Activated CD8-positive, alpha-beta memory T cell treated with anti-CD3 and anti-CD28 coated beads, Interleukin-2, amount 50 U/mL, for 24 hours (primary cell): ENCODE results near the gene LPIN3.

Experiments used
- DNase-seq: peaks from one replicate; pipeline ENCODE4 v3.0.0-alpha.2; 2020; ENCODE audit errors: extremely low read depth

Gene LPIN3

GRCh38 chr20:41320441-41320840 lies 20.2 kb upstream of the LPIN3 start:
- DNase-seq: no peak

DNA sequence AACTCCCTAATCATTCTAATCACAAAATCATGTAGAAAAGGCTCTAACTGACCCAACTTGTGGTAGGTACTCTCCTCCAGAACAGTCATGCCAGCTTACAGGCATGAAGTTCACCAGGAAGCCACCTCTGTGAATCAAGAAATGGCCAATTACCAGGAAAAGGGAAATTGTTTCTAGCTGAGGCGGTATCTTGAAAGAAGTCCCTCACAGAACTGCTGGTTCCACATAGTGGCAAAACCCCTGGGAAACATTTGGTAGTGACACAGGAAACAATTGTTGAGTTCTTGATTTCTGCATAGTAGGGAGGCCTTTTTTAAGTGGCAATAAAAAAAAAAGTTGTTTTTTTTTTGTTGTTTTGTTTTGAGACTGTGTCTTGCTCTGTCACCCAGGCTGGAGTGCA lies 19.6 kb upstream of the LPIN3 start:
- DNase-seq: no peak

DNA sequence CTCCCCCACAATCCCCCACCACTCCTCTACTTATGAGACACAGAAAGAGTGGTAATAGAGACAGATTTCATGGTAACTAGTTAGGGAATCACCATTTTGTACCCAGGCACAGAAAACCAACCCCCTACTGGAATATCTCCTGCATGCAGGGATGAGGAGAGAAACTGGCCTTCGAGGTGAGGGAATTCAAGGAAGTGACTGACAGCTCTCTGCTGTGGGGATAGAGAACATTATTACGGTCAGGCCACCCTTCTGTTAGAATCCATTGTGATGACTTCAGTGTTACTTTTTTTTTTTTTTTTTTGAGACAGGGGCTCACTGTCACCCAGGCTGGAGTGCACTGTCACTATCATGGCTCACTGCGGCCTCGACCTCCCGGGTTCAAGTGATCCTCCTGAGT lies 13.4 kb upstream of the LPIN3 start:
- no peak for DNase-seq

- DNase-seq: peak; percentile 19
These were observed 10.9 kb upstream of the LPIN3 start for GRCh38 chr20:41329435-41330342.

DNA sequence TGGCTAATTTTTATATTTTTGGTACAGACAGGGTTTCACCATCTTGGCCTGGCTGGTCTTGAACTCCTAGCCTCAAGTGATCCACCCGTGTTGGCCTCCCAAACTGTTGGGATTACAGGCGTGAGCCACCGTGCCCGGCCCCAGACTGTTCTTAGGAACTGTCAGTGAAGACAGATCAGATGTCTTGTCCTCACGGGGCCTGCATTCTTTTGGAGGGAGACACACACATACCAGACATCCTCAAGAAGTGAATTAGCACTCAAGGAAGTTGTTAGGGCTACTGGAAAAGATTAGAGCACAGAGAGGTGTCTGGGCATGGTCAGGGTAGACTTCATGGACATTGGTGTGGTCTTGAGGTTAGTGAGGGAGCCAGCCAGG lies 10.3 kb upstream of the LPIN3 start:
- DNase-seq: no peak

GRCh38 chr20:41330941-41331340 lies 9.7 kb upstream of the LPIN3 start:
- no peak for DNase-seq

DNA sequence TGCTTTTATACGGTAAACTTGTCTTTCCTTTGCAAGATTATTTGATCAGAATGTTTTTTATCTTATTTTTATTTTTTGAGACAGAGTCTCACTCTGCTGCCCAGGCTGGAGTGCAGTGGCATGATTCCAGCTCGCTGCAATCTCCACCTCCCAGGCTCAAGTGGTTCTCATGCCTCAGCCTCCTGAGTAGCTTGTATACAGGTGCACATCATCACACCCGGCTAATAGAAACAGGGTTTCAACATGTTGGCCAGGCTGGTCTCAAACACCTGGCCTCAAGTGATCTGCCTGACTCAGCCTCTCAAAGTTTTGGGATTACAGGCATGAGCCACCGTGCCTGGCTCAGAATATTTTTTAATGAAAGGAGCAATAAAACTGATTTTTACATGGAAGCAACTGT lies 8.9 kb upstream of the LPIN3 start:
- DNase-seq: no peak

DNA sequence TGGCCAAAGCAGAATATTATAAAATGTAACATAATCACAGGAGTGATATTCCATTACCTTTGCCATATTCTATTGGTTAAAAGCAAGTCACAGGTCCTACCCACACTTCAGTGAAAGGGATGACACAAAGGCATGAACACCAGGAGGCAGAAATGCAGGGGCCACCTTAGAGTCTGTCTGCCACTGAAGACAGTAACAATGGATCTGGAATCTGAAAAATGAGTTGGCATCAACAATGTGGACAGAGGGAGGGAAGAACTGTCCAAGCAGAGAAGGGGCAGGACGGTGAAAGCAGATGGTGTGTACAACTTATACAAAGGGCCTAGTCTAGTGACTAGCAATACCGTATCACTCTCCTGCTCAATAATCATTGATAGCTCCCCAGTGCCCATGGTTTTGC lies 6.6 kb upstream of the LPIN3 start:
- DNase-seq: no peak

GRCh38 chr20:41334443-41335421 lies 5.9 kb upstream of the LPIN3 start:
- DNase-seq: no peak

- no peak for DNase-seq
These were observed 5.0 kb upstream of the LPIN3 start for GRCh38 chr20:41335591-41335990.

GRCh38 chr20:41336711-41337492 lies 3.7 kb upstream of the LPIN3 start:
- DNase-seq: no peak

DNA sequence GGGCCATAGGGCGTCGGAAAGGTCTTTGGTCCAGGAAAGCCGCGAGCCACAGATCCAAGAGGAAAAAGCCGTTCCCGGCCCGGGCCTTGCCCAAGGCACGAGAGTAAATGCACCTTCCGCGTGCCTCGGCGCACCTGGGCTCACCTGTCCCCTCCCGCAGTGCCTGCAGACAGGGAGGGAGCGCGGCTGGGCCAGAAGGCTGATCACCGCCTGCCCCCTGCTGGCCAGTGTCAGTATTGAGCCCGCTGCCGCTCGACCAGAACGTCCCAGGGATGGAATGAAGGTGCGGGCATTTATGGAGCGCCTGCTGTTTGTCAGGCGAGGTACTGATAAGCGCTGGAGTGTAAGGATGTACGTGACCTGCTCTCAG lies 679 bp upstream of the LPIN3 start:
- peak; percentile 54 for DNase-seq

GRCh38 chr20:41342474-41343464 lies 2.1 kb downstream of the LPIN3 start:
- DNase-seq: no peak

DNA sequence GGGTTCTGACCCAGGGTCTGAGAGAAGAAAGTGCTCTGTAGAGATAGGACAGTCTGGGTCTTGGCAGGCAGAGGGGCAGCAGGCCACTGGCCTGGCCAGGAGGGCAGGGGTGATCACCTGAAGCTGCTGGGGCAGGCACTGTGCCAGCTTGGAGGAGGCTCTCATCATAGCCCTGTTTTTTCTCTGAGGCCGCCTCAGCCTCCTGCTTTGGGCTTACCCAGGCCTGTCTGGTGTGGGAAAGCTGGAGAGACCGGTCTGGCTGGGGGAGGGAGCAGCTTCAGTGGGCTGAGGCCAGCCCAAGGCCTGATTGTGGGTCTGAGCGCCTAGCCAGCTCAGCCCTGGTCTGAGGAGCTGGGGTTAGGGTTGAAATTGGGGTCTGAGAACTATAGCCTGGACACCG lies 3.9 kb downstream of the LPIN3 start:
- no peak for DNase-seq

- DNase-seq: no peak
These were observed 4.5 kb downstream of the LPIN3 start for GRCh38 chr20:41344938-41345728.

DNA sequence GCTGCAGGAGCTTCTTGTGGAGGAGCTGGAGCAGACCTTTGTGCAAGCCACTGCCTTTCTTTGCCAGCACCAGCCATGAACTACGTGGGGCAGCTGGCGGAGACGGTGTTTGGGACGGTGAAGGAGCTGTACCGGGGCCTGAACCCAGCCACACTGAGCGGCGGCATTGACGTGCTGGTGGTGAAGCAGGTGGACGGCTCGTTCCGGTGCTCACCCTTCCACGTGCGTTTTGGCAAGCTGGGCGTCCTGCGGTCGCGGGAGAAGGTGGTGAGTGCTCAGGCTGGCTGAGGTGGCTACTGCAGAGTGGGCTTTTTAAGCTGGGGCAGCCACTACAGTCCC lies 5.1 kb downstream of the LPIN3 start:
- no peak for DNase-seq

DNA sequence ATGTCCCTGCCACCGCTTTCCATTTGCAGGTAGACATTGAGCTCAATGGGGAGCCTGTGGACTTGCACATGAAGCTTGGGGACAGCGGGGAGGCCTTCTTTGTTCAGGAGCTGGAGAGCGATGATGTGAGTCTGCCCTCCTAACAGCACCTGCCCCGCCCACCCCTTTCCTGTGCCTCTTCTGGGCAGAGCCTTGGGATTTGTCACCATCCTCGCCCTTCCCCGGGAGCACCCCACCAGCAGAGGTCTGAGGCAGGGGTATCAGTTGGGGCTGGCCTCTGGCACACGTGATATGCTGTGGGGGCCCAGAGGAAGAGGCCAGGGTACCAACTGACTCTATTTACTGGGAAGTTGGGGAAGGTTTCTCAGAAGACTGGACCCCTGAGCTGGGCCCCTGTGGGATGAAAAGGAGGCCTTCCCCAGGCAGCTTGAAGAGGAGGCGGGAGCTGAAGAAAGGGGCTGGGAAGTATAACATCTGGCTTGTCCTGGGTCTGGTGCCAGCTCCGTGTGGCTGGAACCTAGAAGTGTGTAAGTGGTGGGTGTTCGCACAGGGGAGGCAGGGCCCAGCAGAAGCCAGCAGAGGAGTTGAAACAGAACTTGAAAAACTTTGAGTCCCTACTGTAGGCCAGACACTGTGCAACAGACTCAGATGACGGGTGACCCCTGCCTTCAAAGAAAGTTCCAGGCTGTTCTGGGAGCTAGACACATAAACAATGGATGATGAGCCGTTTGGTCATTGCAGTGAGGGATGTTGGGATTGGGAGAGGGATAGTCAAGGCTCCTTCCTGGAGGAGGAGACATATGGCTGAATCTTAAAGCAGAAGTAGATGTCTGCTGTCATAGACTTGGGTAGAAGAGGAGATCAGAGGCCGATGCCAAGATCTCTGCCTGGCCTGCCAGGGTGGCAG lies 7.2 kb downstream of the LPIN3 start:
- no peak for DNase-seq

DNA sequence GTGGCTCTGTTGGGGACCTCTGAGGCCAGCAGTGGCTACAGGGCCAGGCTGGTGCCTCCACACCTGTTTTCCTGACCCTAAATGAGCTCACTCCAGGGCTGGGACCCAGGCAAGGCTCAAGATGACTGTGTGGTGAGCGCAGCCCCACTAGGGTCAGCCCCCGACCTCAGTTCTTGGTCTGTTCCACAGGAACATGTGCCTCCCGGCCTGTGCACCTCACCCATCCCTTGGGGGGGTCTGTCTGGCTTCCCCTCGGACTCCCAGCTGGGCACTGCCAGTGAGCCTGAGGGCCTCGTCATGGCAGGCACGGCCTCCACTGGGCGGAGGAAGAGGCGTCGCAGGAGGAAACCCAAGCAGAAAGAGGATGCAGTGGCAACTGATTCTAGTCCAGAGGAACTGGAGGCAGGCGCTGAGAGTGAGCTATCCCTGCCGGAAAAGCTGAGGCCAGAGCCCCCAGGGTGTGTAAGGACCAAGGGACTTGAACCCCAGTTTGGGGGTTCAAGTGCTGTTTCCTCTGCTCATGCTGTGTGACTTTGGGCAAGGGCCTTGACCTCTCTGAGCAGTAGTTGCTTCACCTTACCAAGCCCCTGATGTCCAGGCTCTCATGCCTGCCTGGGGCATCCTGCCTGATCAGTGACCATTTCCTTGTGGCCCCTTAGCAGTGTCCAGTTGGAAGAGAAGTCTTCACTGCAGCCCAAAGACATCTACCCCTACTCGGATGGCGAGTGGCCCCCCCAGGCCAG lies 8.0 kb downstream of the LPIN3 start:
- DNase-seq: no peak
